HEK293T (cell line): Measurements from ENCODE around the gene GGA2.

Experiments used
- ARNT ChIP-seq: fragments of 450-650 bp; IDR thresholded peaks from 2 replicates; pipeline ENCODE4 v1.6.1; 2017; ENCODE audit warnings: mild to moderate bottlenecking
- BHLHE40 ChIP-seq: fragments of 450-650 bp; IDR thresholded peaks from 2 replicates; pipeline ENCODE4 v1.6.1; 2016; ENCODE audit warnings: mild to moderate bottlenecking, moderate library complexity, borderline replicate concordance
- FOXA1 ChIP-seq: fragments of 450-650 bp; IDR thresholded peaks from 2 replicates; pipeline ENCODE4 v1.6.1; 2016; ENCODE audit warnings: mild to moderate bottlenecking
- FOXM1 ChIP-seq: fragments of 450-650 bp; IDR thresholded peaks from 2 replicates; pipeline ENCODE4 v1.6.1; 2017; ENCODE audit warnings: mild to moderate bottlenecking, borderline replicate concordance
- HDGF ChIP-seq: fragments of 450-650 bp; IDR thresholded peaks from 2 replicates; pipeline ENCODE4 v1.6.1; 2017; ENCODE audit warnings: antibody characterized with exemption, borderline replicate concordance
- L3MBTL2 ChIP-seq: fragments of 450-650 bp; conservative IDR thresholded peaks from 2 replicates; pipeline ENCODE4 v1.6.1; 2016; ENCODE audit warnings: mild to moderate bottlenecking
- NFRKB ChIP-seq: fragments of 450-650 bp; IDR thresholded peaks from 2 replicates; pipeline ENCODE4 v1.6.1; 2016; ENCODE audit warnings: mild to moderate bottlenecking, moderate library complexity
- SP1 ChIP-seq: fragments of 450-650 bp; IDR thresholded peaks from 2 replicates; pipeline ENCODE4 v1.6.1; 2017
- SUZ12 ChIP-seq: fragments of 450-650 bp; IDR thresholded peaks from 2 replicates; pipeline ENCODE4 v1.6.1; 2016; ENCODE audit warnings: mild to moderate bottlenecking
- TARDBP ChIP-seq: fragments of 450-650 bp; IDR thresholded peaks from 2 replicates; pipeline ENCODE4 v1.6.1; 2016

- TF ChIP-seq TARDBP (no peak), NFRKB (no peak), L3MBTL2 (no peak), FOXM1 (no peak), SUZ12 (no peak), ARNT (no peak), SP1 (no peak), FOXA1 (no peak), HDGF (no peak), BHLHE40 (no peak)
Measured at GRCh38 chr16:23520500-23520899, 10.2 kb upstream of the GGA2 start.
